ENCODE results near the gene CRTC3. TPM values are rescaled to one million over a fixed set of nuclear protein-coding genes. Genes with fewer than 3 reads are reported as not detected.

CRTC3 gene
- total and polyA plus RNA-seq, 2 of the 13 experiments (the other 11 are each of a cell fraction or from before 2014, with no cell fraction given), result 8.4 to 11.8 TPM

DNA sequence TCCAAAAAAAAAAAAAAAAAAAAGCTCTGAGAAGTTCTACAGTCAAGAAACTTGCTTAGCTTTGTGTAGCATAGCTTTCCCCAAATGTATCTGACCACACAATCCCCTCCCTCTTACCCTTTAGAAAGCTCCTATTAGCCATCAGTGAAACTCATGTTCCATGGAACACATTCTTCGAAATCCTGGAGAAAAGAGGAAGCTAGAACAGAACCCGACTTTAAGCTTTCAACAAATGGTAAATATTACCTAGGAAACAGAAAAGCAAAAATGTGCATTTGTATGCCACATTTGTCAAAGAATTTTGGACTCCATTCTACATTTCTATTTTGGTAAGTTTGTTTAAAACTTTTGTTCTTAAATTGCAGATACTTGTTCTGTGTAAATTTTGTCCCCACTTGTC is 17.4 kb upstream of the CRTC3 start:
- CTCF ChIA-PET (ENCODE audit: low intra/inter-chr PET ratio, low total read pairs), result no interaction called here

More for the DNA sequence above, 17.4 kb upstream of the CRTC3 start:
- BruUV-seq (replicated peaks), result no TSS peak
- in situ Hi-C loops (cut with HindIII; ENCODE audit: extremely low pct_ligation_motif_present, low pct_unique_long_range_greater_than_20kb) (no loop called here), intact Hi-C loops (cut with micrococcal nuclease; ENCODE audit: unreplicated experiment) (no loop called here)
- Histone ChIP-seq H4K20me1 (ENCODE audit: insufficient read depth, low read length) (no peaks in the 10 kb centered on the region), H3K4me3 (replicated peaks in 1 of 3; ENCODE audit: insufficient read depth in 1 of 3, low read depth in 2 of 3, low read length in 3 of 3) (no peak overlapping the region), H3K4me2 (ENCODE audit: low read depth, low read length) (no peak overlapping the region), H3K27ac (ENCODE audit: extremely low read length, insufficient read depth, low read length) (no peak overlapping the region), H3K79me2 (ENCODE audit: insufficient read depth, low read length) (no peaks in the 10 kb centered on the region), H2AFZ (ENCODE audit: low read length) (no peak overlapping the region), H3K9me3 (ENCODE audit: low read length) (peaks cover 14% of the 10 kb centered on the region; the same call in 1 of the 2 replicates), H3K27me3 (ENCODE audit: control insufficient read depth in 1 of 2, insufficient read depth in 2 of 2, low read length in 2 of 2) (no peaks in the 10 kb centered on the region), H3K4me1 (ENCODE audit: insufficient read depth, low read length) (no peaks in the 10 kb centered on the region), H3K36me3 (replicated peaks in 1 of 2; ENCODE audit: control insufficient read depth in 1 of 2, insufficient read depth in 2 of 2, low read length in 2 of 2) (no peaks in the 10 kb centered on the region), H3K9ac (ENCODE audit: insufficient read depth, low read depth, low read length) (no peak overlapping the region)
- FAIRE-seq (no peak), ATAC-seq (no peak), DNase-seq (ENCODE audit: low spot score) (no peak)
- 42% methylated on average over 2 of the region's 2 CpGs for WGBS (ENCODE audit: low lambda C conversion rate)
- POLR2A ChIA-PET, result no interaction called here
- TF ChIP-seq, protein P1, sequence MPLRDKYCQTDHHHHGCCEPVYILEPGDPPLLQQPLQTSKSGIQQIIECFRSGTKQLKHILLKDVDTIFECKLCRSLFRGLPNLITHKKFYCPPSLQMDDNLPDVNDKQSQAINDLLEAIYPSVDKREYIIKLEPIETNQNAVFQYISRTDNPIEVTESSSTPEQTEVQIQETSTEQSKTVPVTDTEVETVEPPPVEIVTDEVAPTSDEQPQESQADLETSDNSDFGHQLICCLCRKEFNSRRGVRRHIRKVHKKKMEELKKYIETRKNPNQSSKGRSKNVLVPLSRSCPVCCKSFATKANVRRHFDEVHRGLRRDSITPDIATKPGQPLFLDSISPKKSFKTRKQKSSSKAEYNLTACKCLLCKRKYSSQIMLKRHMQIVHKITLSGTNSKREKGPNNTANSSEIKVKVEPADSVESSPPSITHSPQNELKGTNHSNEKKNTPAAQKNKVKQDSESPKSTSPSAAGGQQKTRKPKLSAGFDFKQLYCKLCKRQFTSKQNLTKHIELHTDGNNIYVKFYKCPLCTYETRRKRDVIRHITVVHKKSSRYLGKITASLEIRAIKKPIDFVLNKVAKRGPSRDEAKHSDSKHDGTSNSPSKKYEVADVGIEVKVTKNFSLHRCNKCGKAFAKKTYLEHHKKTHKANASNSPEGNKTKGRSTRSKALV (CRISPR knock-in tag; IDR thresholded peaks at IDR 0.05), result no peak
- no peak for TF ChIP-seq ZBTB3 (CRISPR knock-in tag; IDR thresholded peaks at IDR 0.05; ENCODE audit: borderline replicate concordance, low read depth)
- no peak for TF ChIP-seq JUNB (CRISPR knock-in tag; IDR thresholded peaks at IDR 0.05; ENCODE audit: borderline replicate concordance)
- TF ChIP-seq, protein P2, sequence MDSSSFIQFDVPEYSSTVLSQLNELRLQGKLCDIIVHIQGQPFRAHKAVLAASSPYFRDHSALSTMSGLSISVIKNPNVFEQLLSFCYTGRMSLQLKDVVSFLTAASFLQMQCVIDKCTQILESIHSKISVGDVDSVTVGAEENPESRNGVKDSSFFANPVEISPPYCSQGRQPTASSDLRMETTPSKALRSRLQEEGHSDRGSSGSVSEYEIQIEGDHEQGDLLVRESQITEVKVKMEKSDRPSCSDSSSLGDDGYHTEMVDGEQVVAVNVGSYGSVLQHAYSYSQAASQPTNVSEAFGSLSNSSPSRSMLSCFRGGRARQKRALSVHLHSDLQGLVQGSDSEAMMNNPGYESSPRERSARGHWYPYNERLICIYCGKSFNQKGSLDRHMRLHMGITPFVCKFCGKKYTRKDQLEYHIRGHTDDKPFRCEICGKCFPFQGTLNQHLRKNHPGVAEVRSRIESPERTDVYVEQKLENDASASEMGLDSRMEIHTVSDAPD (CRISPR knock-in tag; IDR thresholded peaks at IDR 0.05), result no peak
- no peak for TF ChIP-seq KLF11 (CRISPR knock-in tag; IDR thresholded peaks at IDR 0.05)
- no peak for TF ChIP-seq HMG20A (CRISPR knock-in tag; IDR thresholded peaks at IDR 0.05; ENCODE audit: borderline replicate concordance)
